Smooth muscle cell (in vitro differentiated cells): Measurements from ENCODE around the gene LRBA. TPM values are rescaled to one million over a fixed set of nuclear protein-coding genes. Genes with fewer than 3 reads are reported as not detected.

Source experiments
- DNase-seq: peaks from one replicate; lab custom pipeline; 2025; ENCODE audit not compliant: unreplicated experiment; lab: John Stamatoyannopoulos, UW
- H2AFZ ChIP-seq: fragments of 200-600 bp; sonication (generic); 2 replicates; pipeline ENCODE4 v1.6.0; 2016; ENCODE audit warnings: antibody characterized with exemption, low read depth, mild to moderate bottlenecking
- H3F3A ChIP-seq: fragments of 200-600 bp; sonication (generic); 2 replicates; pipeline ENCODE4 v1.6.0; 2017; ENCODE audit warnings: antibody characterized with exemption, low read depth
- H3K27ac ChIP-seq: fragments of 200-600 bp; sonication (generic); 2 replicates; pipeline ENCODE4 v1.5.1; 2016; ENCODE audit warnings: low read depth, mild to moderate bottlenecking
- H3K27me3 ChIP-seq: fragments of 200-600 bp; sonication (generic); 2 replicates; pipeline ENCODE4 v1.6.1; 2016; ENCODE audit warnings: low read depth, mild to moderate bottlenecking
- H3K36me3 ChIP-seq: fragments of 200-600 bp; sonication (generic); 2 replicates; pipeline ENCODE4 v1.5.1; 2016; ENCODE audit warnings: low read depth
- H3K4me1 ChIP-seq: fragments of 200-600 bp; sonication (generic); 2 replicates; pipeline ENCODE4 v1.5.1; 2016; ENCODE audit warnings: low read depth
- H3K4me2 ChIP-seq: fragments of 200-600 bp; sonication (generic); 2 replicates; pipeline ENCODE4 v1.6.0; 2016; ENCODE audit warnings: mild to moderate bottlenecking
- H3K4me3 ChIP-seq: fragments of 200-600 bp; sonication (generic); 2 replicates; pipeline ENCODE4 v1.5.1; 2016; ENCODE audit warnings: mild to moderate bottlenecking
- H3K79me2 ChIP-seq: fragments of 200-600 bp; sonication (generic); 2 replicates; pipeline ENCODE4 v1.6.0; 2016; ENCODE audit warnings: low read depth, mild to moderate bottlenecking
- H3K9ac ChIP-seq: fragments of 200-600 bp; sonication (generic); 2 replicates; pipeline ENCODE4 v1.6.0; 2016; ENCODE audit warnings: low read depth
- H3K9me3 ChIP-seq: fragments of 200-600 bp; sonication (generic); replicated peaks from 2 replicates; pipeline ENCODE4 v1.5.1; 2016; ENCODE audit warnings: low read depth
- H4K20me1 ChIP-seq: fragments of 200-600 bp; sonication (generic); 2 replicates; pipeline ENCODE4 v1.6.0; 2016; ENCODE audit warnings: low read depth
- CTCF ChIP-seq: fragments of 200-600 bp; sonication (generic); IDR thresholded peaks from 2 replicates; pipeline ENCODE4 v1.5.1; 2017; ENCODE audit warnings: borderline replicate concordance, mild to moderate bottlenecking, antibody characterized with exemption; ENCODE audit not compliant: insufficient read depth, poor library complexity, severe bottlenecking
- WGBS: methylation state at CpG from one replicate; pipeline ENCODE4 v1.1.7; 2016; ENCODE audit warnings: low lambda C conversion rate; 5-methylcytosine and 5-hydroxymethylcytosine counted together
- polyA plus RNA-seq: library from polyadenylated mRNA; unstranded; fragments of >200 nt; fragmentation: Nextera tagmentation; extraction: Ambion mirVana; gene quantifications from 2 replicates; pipeline ENCODE4 v1.2.1, GENCODE V29; 2016
- total RNA-seq: library from RNA; depleted of rRNA; stranded (reverse); fragments of >200 nt; gene quantifications from 2 replicates; pipeline ENCODE4 v1.2.3, GENCODE V29; 2014

LRBA gene
- total and polyA plus RNA-seq, 2 experiments from 2014 or later = 1.6 to 26.2 TPM

GRCh38 chr4:150375025-150375424 lies 640.1 kb downstream of the LRBA start:
- Histone ChIP-seq H3F3A (no peaks in the 10 kb centered on the region), H3K4me2 (no peak overlapping the region), H3K9me3 (no peaks in the 10 kb centered on the region), H3K27ac (no peak overlapping the region), H2AFZ (no peak overlapping the region), H3K4me1 (no peaks in the 10 kb centered on the region), H3K36me3 (no peaks in the 10 kb centered on the region), H3K4me3 (no peak overlapping the region), H3K9ac (no peak overlapping the region), H4K20me1 (no peaks in the 10 kb centered on the region), H3K79me2 (no peaks in the 10 kb centered on the region), H3K27me3 (no peaks in the 10 kb centered on the region)
- no peak for DNase-seq
- 78% methylated on average over 4 of the region's 4 CpGs for WGBS
- no peak for TF ChIP-seq CTCF

- no peak for DNase-seq
- Histone ChIP-seq H2AFZ (no peak overlapping the region), H3K9ac (no peak overlapping the region), H4K20me1 (no peaks in the 10 kb centered on the region), H3K79me2 (no peaks in the 10 kb centered on the region), H3K4me2 (no peak overlapping the region), H3F3A (no peaks in the 10 kb centered on the region), H3K9me3 (no peaks in the 10 kb centered on the region), H3K27me3 (no peaks in the 10 kb centered on the region), H3K4me1 (peaks cover 27% of the 10 kb centered on the region), H3K36me3 (no peaks in the 10 kb centered on the region), H3K4me3 (no peak overlapping the region), H3K27ac (no peak overlapping the region)
- no peak for TF ChIP-seq CTCF
- WGBS = 95% methylated on average over 1 of the region's 1 CpG
Measured at GRCh38 chr4:150371869-150372268, 643.2 kb downstream of the LRBA start.

- peaks cover 40% of the 10 kb centered on the region for H3K4me1 ChIP-seq
- no peaks in the 10 kb centered on the region for H3K36me3 ChIP-seq
- 87% methylated on average over 3 of the region's 3 CpGs for WGBS
- H3K79me2 ChIP-seq = no peaks in the 10 kb centered on the region
- no peak overlapping the region for H3K4me3 ChIP-seq
- no peak for DNase-seq
- no peaks in the 10 kb centered on the region for H3K27me3 ChIP-seq
- no peak for TF ChIP-seq CTCF
- H2AFZ ChIP-seq = no peak overlapping the region
- no peaks in the 10 kb centered on the region for H3F3A ChIP-seq
- no peaks in the 10 kb centered on the region for H4K20me1 ChIP-seq
- no peak overlapping the region for H3K4me2 ChIP-seq
- H3K9me3 ChIP-seq = no peaks in the 10 kb centered on the region
- no peak overlapping the region for H3K9ac ChIP-seq
- no peak overlapping the region for H3K27ac ChIP-seq
Measured at GRCh38 chr4:150369434-150370380, 645.4 kb downstream of the LRBA start.

- no peaks in the 10 kb centered on the region for H3K36me3 ChIP-seq
- H3K27me3 ChIP-seq = no peaks in the 10 kb centered on the region
- TF ChIP-seq CTCF = no peak
- H3K4me1 ChIP-seq = peaks cover 49% of the 10 kb centered on the region
- H3K27ac ChIP-seq = no peak overlapping the region
- H3F3A ChIP-seq = no peaks in the 10 kb centered on the region
- no peak for DNase-seq
- no peak overlapping the region for H3K9ac ChIP-seq
- H3K4me2 ChIP-seq = no peak overlapping the region
- H2AFZ ChIP-seq = no peak overlapping the region
- H3K79me2 ChIP-seq = no peaks in the 10 kb centered on the region
- H3K9me3 ChIP-seq = no peaks in the 10 kb centered on the region
- no peak overlapping the region for H3K4me3 ChIP-seq
- H4K20me1 ChIP-seq = no peaks in the 10 kb centered on the region
Measured at GRCh38 chr4:150368667-150369066, 646.4 kb downstream of the LRBA start.
